Activated T-cell treated with anti-CD3 and anti-CD28 coated beads for 4 hours (primary cell): ENCODE results near the gene NEK1.
"Not testable (repeated sequence)": the region's sequence is repeated elsewhere in the genome, so short reads cannot be mapped to it uniquely, and the experiment has no call there.

ENCODE experiments used
- DNase-seq: peaks from one replicate; pipeline ENCODE4 v3.0.0-alpha.2; 2020

NEK1 gene

DNA sequence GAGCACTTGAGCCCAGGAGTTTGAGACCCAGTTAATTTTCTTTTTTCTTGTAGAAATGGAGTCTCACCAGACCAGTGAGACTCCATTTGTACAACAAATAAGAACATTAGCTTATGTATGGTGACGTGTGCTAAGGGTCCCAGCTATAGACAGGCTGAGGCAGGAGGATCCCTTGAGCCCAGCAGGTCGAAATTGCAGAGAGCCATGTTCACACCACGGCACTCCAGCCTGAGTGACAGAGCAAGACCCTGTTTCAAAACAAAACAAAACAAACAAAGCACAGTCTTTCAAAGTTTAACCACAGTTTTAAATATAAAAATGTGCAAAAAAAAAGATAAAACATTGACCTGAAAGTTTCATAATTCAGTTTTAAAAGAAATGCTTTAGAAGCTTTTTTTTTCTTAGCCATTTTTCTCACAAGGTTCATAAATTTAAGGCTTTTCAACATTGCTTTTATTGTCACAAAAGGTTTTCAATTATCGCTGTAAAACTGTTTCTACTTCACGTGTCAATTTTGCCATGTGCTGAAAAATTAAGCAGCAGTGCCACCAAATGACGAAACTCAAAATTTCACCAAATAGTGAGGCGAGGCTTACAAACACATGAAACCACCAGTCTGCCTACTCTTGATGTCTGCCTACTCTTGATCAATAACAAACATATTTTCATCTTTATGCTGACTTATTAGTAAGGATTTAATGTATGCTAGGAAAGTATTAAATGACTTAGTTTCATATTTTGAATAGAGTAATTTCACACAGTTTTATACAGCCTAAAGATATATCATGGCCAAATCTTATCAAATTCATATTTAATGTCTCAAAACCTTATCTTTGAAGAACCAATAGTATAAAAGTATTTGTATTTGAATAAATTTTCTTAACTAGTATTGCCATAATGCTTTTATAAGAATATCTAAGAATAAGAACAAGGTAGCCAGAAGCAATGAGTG lies 126.3 kb downstream of the NEK1 start:
- peak; percentile 11 for DNase-seq

DNA sequence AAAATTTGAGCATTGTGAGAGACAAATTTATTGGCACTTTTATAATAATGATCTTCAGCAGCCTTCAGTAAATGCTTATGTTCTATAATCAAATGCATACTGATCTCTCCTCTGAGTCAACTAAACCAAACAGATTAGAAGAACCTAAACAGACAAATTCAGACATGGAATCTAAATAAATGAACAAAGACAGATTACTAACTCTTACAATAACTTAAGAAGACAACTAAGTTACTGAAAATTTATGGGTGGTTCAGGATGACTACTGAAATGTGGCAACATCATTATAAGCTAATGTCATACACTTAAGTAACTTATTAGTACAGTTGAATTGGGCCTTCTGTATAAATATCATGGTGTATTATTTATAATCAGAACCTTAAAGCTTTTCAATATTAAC lies 127.3 kb downstream of the NEK1 start:
- no peak for DNase-seq

- DNase-seq: no peak
Observed at GRCh38 chr4:169484485-169484884, 127.9 kb downstream of the NEK1 start.

DNA sequence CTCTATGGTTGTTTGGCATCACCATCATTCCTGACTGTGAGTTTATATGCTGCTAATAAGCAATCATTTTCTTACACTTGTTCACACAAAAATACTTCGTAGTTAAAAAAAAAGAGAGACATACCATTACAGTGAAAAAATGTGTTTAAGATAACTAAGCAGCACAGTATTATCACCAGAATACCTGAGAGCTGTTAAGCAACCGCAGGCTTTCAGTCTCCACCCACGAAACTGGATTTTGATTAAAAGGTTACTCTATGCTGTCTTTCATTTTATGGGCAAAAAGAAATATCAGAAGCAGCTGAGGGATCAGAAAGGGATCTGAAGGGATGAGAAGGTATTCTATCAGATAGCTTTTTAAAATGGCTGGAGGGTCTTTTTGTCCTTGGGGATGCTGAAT lies 148.3 kb downstream of the NEK1 start:
- no peak for DNase-seq

DNA sequence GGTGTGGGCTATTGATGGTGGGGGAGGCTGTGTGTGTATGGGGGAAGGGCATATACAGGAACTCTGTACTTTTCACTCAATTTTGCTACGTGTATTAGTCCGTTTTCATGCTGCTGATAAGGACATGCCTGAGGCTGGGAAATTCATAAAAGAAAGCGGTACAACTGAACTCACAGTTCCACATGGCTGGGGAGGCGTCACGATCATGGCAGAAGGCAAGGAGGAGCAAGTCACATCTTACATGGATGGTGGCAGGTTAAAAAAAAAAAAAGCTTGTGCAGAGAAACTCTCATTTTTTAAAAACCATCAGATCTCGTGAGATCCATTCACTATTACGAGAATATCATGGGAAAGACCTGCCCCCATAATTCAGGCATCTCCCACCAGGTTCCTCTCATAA lies 152.3 kb downstream of the NEK1 start:
- DNase-seq: no peak

- no peak for DNase-seq
Observed at GRCh38 chr4:169458575-169458974, 153.8 kb downstream of the NEK1 start.

- DNase-seq: not testable (repeated sequence)
Observed at GRCh38 chr4:169452644-169453043, 159.7 kb downstream of the NEK1 start.

GRCh38 chr4:169448935-169449334 lies 163.4 kb downstream of the NEK1 start:
- not testable (repeated sequence) for DNase-seq

GRCh38 chr4:169446824-169447223 lies 165.6 kb downstream of the NEK1 start:
- DNase-seq: no peak

DNA sequence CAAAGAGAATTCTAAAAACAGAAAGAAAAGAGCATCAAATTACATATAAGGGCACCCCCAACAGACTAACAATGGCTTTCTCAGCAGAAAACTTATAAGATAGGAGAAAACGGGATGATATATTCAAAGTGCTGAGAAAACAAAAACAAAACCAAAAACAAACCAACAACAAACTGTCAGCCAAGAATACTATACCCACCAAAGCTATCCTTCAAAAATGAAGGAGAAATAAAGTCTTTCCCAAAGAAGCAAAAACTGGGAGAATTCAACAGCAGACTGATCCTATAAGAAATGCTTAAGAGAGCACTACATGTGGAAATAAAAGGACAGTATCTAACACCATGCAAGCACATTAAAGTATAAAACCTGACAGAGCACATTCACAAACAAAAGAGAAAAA lies 168.6 kb downstream of the NEK1 start:
- DNase-seq: no peak

DNA sequence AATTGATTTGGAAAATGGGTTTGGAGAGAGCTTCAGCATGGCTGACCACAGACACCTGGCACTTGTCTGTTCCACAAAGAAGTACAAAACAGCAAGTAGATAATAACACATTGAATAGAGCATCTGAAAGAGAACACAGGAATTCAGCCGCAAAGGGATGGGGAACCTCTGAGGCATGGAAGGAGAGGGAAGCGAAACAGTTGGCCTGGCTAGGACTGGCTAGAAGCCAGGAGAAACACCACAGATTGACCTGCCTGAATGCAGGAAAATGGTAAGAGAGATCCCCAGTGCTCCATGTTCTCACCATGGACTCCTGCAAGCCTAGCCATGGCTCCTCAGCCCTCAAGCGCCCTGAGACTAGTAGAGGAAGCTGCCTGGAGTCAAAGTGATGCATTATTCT lies 171.9 kb downstream of the NEK1 start:
- DNase-seq: no peak

GRCh38 chr4:169439244-169439643 lies 173.1 kb downstream of the NEK1 start:
- DNase-seq: no peak

- no peak for DNase-seq
Observed at GRCh38 chr4:169438057-169438480, 174.3 kb downstream of the NEK1 start.

DNA sequence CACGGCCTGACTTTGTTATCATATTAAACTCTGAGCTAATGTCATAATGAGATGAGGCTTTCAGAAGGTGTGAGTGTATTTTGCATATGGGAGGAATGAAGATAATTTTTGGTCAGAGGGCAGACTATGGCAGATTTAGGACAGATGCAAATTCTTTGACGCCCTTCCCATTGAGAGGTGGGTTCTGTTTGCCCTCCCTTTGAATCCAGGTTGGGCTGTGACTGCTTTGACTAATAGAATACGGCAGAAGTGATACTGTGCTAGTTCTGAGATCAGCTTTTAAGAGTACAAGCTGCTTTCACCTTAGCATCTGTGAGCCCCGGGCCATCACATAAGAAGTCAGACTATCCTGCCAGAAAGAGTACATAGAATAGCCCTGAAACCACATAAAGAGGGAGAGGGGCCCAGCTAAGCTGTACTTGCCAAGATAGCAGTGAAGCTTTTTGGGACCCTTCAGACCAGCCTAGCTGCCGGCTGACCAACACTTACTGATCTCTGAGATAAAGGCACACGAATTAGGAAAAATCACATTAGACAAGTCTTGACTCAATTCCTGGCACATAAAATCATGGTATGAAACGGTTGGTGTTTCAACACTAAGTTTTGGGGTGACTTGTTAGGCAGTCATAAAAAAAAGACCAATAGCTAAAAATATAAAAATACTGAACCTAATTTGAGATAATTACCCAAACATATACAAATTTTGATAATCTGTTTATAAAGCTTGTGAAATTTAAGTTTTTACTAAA lies 174.9 kb downstream of the NEK1 start:
- DNase-seq: no peak

DNA sequence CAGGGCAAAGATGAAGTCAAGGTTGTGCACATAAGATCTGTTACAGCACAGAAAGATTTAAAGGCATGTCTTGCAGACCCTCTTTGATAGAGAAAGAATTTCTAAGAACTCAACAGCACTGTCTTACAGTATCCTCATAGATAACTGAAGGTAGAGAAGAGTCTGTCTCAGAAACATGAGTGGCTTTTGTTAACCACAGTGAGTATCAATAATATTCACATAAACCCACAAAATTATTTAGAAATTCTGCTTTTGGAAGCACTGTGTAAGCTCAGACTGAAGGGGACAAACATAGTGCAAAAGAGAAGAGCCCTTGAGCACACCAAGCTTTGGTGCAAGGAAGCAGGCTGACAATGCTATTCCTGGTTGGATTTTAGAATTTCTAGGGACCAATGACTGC lies 175.6 kb downstream of the NEK1 start:
- no peak for DNase-seq

GRCh38 chr4:169428376-169428775 lies 184.0 kb downstream of the NEK1 start:
- no peak for DNase-seq

DNA sequence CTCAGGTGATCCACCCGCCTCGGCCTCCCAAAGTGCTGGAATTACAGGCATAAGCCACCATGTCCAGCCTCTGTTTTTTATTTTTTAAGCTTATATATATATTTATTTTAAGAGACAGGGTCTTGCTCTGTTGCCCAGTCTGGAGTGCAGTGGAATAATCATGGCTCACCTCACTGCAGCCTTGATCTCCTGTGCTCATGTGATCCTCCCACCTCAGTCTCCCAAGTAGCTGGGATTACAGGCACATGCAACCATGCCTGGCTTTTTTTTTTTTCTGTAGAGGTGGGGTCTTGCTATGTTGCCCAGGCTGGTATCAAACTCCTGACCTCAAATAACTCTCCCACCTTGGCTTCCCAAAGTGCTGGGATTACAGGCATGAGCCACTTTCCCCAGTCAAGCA lies 184.7 kb downstream of the NEK1 start:
- DNase-seq: not testable (repeated sequence)

GRCh38 chr4:169420291-169420690 lies 192.1 kb downstream of the NEK1 start:
- no peak for DNase-seq

DNA sequence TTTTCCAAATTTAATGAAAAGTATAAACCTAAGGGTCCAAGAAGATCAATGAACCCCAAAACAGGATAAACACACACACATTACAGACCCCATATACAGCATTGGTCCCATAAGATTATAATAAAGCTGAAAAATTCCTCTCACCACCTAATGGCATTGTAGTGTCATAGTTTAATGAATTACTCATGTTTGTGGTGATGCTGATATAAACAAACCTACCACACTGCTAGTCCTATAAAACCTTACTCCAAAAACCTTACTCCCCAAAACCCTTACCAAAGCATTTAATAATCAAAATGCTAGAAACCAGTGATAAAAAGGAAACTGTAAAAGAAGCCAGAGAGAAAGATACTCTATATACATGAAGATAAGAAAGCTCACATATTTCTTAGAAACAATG lies 193.5 kb downstream of the NEK1 start:
- DNase-seq: no peak

DNA sequence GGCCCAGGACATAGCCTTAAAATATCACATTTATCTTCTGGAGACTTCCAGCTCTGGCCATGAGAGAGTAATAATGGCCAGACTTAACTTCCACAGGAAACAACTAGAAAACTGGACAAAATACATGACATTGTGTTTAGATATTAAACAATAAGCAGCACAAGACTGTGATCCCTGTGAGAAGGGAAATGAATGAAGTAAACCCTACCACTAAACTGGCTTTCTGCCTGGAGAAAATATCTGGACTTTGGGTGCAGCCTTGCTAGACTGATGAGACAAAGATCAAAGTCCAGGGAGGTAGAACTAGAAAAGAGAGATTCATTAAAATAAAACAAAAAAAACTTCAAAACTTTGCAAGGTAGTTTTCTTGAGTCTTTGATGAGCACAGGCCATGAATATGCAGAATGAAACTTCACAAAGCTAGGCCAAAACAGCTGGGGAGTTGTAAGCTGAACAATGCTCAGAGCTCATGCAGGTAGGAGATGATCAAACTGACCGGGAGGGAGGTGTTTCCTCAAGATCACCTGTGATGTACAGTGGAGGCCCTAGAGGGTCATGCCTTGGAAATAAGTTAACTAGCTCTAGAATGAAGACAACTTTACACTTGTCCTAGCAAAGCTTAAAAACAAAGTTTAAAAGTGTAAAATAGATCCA lies 194.6 kb downstream of the NEK1 start:
- no peak for DNase-seq

- no peak for DNase-seq
Observed at GRCh38 chr4:169416997-169417396, 195.4 kb downstream of the NEK1 start.

DNA sequence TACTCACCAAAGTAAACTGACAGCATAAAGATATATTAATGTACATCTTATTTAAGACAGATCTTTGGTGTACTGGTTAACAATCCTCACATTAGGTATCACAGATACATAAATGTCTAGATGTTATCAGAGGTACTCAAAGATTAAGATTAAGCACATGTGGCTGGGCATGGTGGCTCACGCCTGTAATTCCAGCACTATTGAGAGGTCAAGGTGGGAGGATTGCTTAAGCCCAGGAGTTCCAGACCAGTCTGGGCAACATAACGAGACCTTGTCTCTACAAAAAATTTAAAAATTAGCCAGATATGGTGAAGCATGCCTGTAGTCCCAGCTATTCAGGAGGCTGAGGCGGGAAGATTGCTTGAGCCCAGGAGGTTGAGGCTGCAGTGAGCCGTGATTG lies 195.9 kb downstream of the NEK1 start:
- no peak for DNase-seq

- no peak for DNase-seq
Observed at GRCh38 chr4:169414913-169415312, 197.5 kb downstream of the NEK1 start.

DNA sequence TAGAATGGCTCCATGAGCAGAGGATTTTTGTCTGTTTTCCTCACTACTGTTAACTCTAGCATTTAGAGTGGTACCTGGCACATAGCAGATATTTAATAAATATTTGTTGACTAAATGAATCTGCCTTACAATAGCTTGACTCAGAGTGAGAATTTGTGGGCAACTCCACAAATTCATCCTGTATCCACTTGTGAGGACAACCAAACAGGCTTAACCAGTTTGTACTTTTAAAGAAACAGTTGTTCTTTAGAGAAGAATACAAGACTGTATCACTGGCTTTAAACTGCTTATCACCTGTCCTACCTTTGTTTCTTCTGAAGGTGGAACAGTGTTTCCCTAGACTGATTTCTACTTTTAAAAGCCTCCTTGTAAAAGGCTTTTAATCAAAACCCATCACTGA lies 200.3 kb downstream of the NEK1 start:
- DNase-seq: no peak
